AG04450 (cell line): ENCODE data around the gene ABCF2. TPM values are rescaled to one million over a fixed set of nuclear protein-coding genes. Genes with fewer than 3 reads are reported as not detected.

Experiments
- CTCF ChIA-PET: fragments of 300-600, 350-600 bp; formaldehyde crosslinking; extraction: SDS; loops from one replicate; lab custom pipeline; 2022; ENCODE audit warnings: antibody characterized with exemption, inconsistent platforms; lab: Charles Lee
- POLR2A ChIA-PET: fragments of 350-600 bp; formaldehyde crosslinking; extraction: SDS; loops from one replicate; lab custom pipeline; 2021; ENCODE audit warnings: antibody characterized with exemption, inconsistent platforms; lab: Yijun Ruan, JAX
- DNase-seq: peaks from one replicate; pipeline ENCODE4 v3.0.0-alpha.2; 2011; ENCODE audit warnings: low read depth, low spot score
- H3K27ac ChIP-seq: one replicate; pipeline ENCODE4 v1.5.1; 2012; ENCODE audit warnings: low read depth, low read length, control low read depth
- H3K27me3 ChIP-seq: one replicate; pipeline ENCODE4 v1.6.0; 2012; ENCODE audit warnings: low read length; ENCODE audit not compliant: control insufficient read depth, insufficient read depth
- H3K4me3 ChIP-seq: 2 replicates; pipeline ENCODE4 v1.5.1; 2011; ENCODE audit warnings: mild to moderate bottlenecking, low read depth, low read length, control low read depth
- H3K9me3 ChIP-seq: 2 replicates; pipeline ENCODE4 v1.5.1; 2012; ENCODE audit warnings: low read length; ENCODE audit not compliant: control insufficient read depth, insufficient read depth
- polyA plus RNA-seq: library from polyadenylated mRNA; depleted of rRNA; stranded (reverse); fragments of >200 nt; gene quantifications from 2 replicates; pipeline ENCODE4 v1.2.3, GENCODE V29; 2011
- TF ChIP-seq, protein P1 (sequence below): IDR thresholded peaks from 2 replicates; pipeline ENCODE4 v1.5.1; 2011; ENCODE audit warnings: low read depth, low read length, control low read depth, inconsistent platforms

The ABCF2 gene
- polyA plus RNA-seq, 1 experiment: 31.0 TPM

DNA sequence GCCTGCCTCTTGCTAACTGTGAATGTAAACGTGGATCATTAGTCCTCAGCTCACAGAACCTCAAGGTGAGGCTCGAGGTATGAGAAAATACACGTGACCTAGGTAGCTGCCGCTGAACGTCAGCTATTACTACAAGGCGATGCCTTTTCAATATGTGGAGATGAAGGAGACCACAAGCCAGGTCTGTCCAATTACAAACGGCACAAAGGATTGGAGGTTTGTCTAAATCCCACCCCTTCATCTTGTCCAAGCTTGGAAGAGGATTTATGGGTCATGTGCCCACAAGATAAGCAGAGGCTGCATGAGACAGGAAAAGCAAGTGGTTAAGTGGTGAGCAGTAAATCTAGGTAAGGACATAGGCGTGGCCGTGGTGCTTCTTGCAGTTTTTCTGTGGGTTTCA, 20.1 kb downstream of the ABCF2 start:
- no peak for DNase-seq
- Histone ChIP-seq H3K27ac (no peak overlapping the region), H3K4me3 (no peak overlapping the region), H3K9me3 (peaks cover 2% of the 10 kb centered on the region; the same call in 1 of the 2 replicates), H3K27me3 (peaks cover 55% of the 10 kb centered on the region)
- TF ChIP-seq, protein P1, sequence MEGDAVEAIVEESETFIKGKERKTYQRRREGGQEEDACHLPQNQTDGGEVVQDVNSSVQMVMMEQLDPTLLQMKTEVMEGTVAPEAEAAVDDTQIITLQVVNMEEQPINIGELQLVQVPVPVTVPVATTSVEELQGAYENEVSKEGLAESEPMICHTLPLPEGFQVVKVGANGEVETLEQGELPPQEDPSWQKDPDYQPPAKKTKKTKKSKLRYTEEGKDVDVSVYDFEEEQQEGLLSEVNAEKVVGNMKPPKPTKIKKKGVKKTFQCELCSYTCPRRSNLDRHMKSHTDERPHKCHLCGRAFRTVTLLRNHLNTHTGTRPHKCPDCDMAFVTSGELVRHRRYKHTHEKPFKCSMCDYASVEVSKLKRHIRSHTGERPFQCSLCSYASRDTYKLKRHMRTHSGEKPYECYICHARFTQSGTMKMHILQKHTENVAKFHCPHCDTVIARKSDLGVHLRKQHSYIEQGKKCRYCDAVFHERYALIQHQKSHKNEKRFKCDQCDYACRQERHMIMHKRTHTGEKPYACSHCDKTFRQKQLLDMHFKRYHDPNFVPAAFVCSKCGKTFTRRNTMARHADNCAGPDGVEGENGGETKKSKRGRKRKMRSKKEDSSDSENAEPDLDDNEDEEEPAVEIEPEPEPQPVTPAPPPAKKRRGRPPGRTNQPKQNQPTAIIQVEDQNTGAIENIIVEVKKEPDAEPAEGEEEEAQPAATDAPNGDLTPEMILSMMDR: no peak
- CTCF ChIA-PET: no interaction called here
- POLR2A ChIA-PET: no interaction called here

DNA sequence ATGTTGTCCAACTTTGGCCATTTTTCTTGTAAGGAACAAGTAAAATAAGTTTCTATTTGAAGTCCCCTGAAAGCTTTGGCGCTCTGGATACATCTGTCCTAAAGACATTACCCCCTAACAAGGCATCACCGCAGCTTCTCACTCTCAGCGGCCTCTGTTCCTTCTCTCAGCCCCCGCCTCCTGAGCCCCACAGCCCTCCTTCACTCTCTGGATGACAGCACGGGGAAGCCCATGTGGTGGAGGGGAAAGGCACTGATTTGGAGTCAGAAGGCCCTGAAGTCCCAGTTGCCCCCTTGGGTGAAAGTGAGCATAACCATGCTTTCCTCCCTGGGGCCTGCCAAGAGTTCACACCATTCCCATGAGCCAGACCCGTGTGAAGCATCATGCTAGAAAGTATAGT, 21.3 kb downstream of the ABCF2 start:
- no peak for DNase-seq
- TF ChIP-seq, protein P1: no peak
- Histone ChIP-seq H3K27ac (no peak overlapping the region), H3K4me3 (no peak overlapping the region), H3K9me3 (peaks cover 2% of the 10 kb centered on the region; the same call in 1 of the 2 replicates), H3K27me3 (peaks cover 62% of the 10 kb centered on the region)
- CTCF ChIA-PET: interaction anchor here (0.6 kb wide), 2 partner anchors 38 to 109 kb away, joined by 4 to 5 read pairs; no protein-coding TSS in a partner anchor
- POLR2A ChIA-PET: no interaction called here

DNA sequence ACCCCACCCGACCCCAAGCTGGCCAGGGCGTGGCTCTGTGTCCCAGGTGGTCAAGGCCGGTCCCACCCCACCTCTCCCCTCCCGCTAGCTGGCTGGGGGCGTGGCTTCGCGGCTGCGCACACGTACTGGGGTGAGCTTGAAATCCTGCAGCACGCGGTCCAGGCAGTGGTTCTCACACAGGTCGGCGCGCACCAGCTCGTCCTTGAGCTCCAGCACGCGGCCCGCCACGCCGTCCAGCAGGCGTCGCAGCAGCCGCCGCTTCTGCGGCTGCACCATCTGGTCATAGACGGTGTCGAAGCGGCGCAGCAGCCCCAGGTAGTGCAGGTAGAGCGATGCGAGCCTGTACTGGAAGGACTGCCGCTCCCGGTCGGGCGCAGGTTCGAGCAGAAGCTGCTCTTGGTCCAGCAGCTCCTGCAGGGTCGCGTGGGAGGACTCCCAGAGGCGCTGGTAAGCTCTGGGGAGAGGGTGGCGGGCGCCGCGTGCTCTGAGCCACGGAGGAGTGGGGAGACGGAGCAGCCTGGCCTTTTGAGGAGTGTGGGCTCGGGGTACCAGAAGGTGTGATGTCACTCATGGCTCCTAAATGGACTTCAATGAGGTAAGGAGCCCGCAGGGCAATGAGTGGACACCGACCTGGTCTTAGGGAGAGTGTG, 22.5 kb downstream of the ABCF2 start:
- no peak overlapping the region for H3K4me3 ChIP-seq
- CTCF ChIA-PET: no interaction called here
- H3K9me3 ChIP-seq: peaks cover 2% of the 10 kb centered on the region; the same call in 1 of the 2 replicates
- POLR2A ChIA-PET: no interaction called here
- DNase-seq: no peak
- peaks cover 74% of the 10 kb centered on the region for H3K27me3 ChIP-seq
- no peak overlapping the region for H3K27ac ChIP-seq
- TF ChIP-seq, protein P1: no peak

DNA sequence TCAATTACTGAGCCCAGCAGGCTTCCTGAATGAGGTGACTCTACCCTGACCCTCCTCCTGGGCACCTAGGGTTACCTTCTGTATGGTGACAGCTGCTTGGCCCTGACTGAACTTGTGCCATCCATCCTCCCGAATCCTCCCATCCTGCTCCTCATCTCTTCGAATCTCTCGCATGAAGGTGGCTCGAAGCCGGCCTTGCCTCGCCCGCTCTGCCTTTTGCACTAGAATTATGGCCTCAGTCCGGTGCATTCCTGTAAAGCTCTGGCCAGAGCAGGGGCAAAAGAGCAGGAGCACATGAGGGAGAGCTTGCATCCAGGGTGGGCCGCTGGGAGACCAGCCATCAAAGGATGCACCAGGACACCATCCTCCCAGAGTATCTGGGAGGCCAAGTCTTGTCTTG, 24.2 kb downstream of the ABCF2 start:
- DNase-seq: no peak
- ChIA-PET POLR2A (no interaction called here), CTCF (no interaction called here)
- H3K27ac ChIP-seq: no peak overlapping the region
- peaks cover 2% of the 10 kb centered on the region; the same call in 1 of the 2 replicates for H3K9me3 ChIP-seq
- no peak overlapping the region for H3K4me3 ChIP-seq
- peaks cover 76% of the 10 kb centered on the region for H3K27me3 ChIP-seq
- TF ChIP-seq, protein P1: no peak

DNA sequence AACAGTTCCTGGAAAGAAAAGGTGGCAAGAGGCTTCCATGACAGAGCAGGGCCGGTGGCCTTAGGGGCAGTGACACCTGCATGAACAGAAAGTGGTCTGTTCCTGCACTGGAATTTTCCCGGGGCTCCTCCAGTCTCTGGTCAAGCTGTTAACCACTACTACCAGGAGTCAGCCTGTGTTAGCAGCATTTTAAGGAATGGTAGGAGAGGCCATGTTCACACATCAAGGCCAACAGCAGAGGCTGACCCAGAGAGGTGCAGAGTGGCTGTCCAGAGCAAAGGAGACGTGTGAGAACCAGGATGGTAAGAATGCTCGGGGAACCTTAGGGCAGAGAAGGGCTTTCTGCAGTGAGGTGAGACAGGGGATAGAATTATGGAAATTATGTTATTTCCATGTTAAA, 25.3 kb downstream of the ABCF2 start:
- CTCF ChIA-PET: no interaction called here
- H3K4me3 ChIP-seq: no peak overlapping the region
- POLR2A ChIA-PET: no interaction called here
- no peak for DNase-seq
- peaks cover 2% of the 10 kb centered on the region; the same call in 1 of the 2 replicates for H3K9me3 ChIP-seq
- peaks cover 78% of the 10 kb centered on the region for H3K27me3 ChIP-seq
- H3K27ac ChIP-seq: no peak overlapping the region
- TF ChIP-seq, protein P1: no peak
